WTC11 (cell line): ENCODE results near the gene ZNF48. TPM values are rescaled to one million over a fixed set of nuclear protein-coding genes. Genes with fewer than 3 reads are reported as not detected.

ENCODE experiments used
- AFF4 ChIP-seq: sonication (generic); formaldehyde crosslinking; IDR thresholded peaks from 2 replicates; pipeline ENCODE4 v1.8.1; 2023; ENCODE audit warnings: mild to moderate bottlenecking, missing genetic modification reagents, borderline replicate concordance
- ERG ChIP-seq: fragments of 250-450 bp; sonication (Bioruptor Pico); IDR thresholded peaks from 2 replicates; pipeline ENCODE4 v1.8.0; 2021; ENCODE audit warnings: mild to moderate bottlenecking
- ESRRA ChIP-seq: sonication (generic); formaldehyde crosslinking; IDR thresholded peaks from 2 replicates; pipeline ENCODE4 v1.8.1; 2022; ENCODE audit warnings: mild to moderate bottlenecking, missing genetic modification reagents, borderline replicate concordance
- FOXJ3 ChIP-seq: sonication (generic); formaldehyde crosslinking; IDR thresholded peaks from 2 replicates; pipeline ENCODE4 v1.9.0; 2021; ENCODE audit warnings: missing genetic modification reagents, mild to moderate bottlenecking, borderline replicate concordance
- FOXK1 ChIP-seq: sonication (generic); formaldehyde crosslinking; IDR thresholded peaks from 2 replicates; pipeline ENCODE4 v1.8.0; 2022; ENCODE audit warnings: mild to moderate bottlenecking, moderate library complexity, missing genetic modification reagents
- GRHL2 ChIP-seq: fragments of 250-450 bp; sonication (Bioruptor Pico); IDR thresholded peaks from 2 replicates; pipeline ENCODE4 v1.8.0; 2022; ENCODE audit warnings: mild to moderate bottlenecking, moderate library complexity; ENCODE audit not compliant: insufficient replicate concordance, severe bottlenecking
- IRF2 ChIP-seq: sonication (generic); formaldehyde crosslinking; IDR thresholded peaks from 2 replicates; pipeline ENCODE4 v1.8.0; 2022; ENCODE audit warnings: low read depth, missing genetic modification reagents, borderline replicate concordance
- MXD4 ChIP-seq: fragments of 250-450 bp; sonication (Bioruptor Pico); IDR thresholded peaks from 2 replicates; pipeline ENCODE4 v1.8.0; 2021; ENCODE audit warnings: mild to moderate bottlenecking, moderate library complexity, borderline replicate concordance
- MYBL2 ChIP-seq: sonication (generic); formaldehyde crosslinking; IDR thresholded peaks from 2 replicates; pipeline ENCODE4 v1.8.1; 2023; ENCODE audit warnings: mild to moderate bottlenecking, moderate library complexity, missing genetic modification reagents
- NFATC4 ChIP-seq: fragments of 250-450 bp; sonication (Bioruptor Pico); IDR thresholded peaks from 2 replicates; pipeline ENCODE4 v1.9.0; 2021; ENCODE audit warnings: mild to moderate bottlenecking
- RELA ChIP-seq: sonication (generic); formaldehyde crosslinking; IDR thresholded peaks from 2 replicates; pipeline ENCODE4 v1.8.1; 2022; ENCODE audit warnings: missing genetic modification reagents, mild to moderate bottlenecking, borderline replicate concordance
- TP53 ChIP-seq: sonication (generic); formaldehyde crosslinking; IDR thresholded peaks from 2 replicates; pipeline ENCODE4 v1.8.1; 2023; ENCODE audit warnings: mild to moderate bottlenecking, missing genetic modification reagents
- ZBTB43 ChIP-seq: sonication (generic); formaldehyde crosslinking; IDR thresholded peaks from 2 replicates; pipeline ENCODE4 v1.8.1; 2023; ENCODE audit warnings: mild to moderate bottlenecking, missing genetic modification reagents
- ZNF232 ChIP-seq: sonication (generic); formaldehyde crosslinking; IDR thresholded peaks from 2 replicates; pipeline ENCODE4 v1.8.0; 2022; ENCODE audit warnings: mild to moderate bottlenecking, missing genetic modification reagents
- ZNF416 ChIP-seq: fragments of 250-450 bp; sonication (Bioruptor Pico); IDR thresholded peaks from 2 replicates; pipeline ENCODE4 v1.9.0; 2021; ENCODE audit warnings: mild to moderate bottlenecking, inconsistent platforms
- ZNF671 ChIP-seq: fragments of 250-450 bp; sonication (Bioruptor Pico); IDR thresholded peaks from 2 replicates; pipeline ENCODE4 v1.8.0; 2021; ENCODE audit warnings: mild to moderate bottlenecking
- total RNA-seq: library from RNA; stranded (reverse); gene quantifications from 3 replicates; pipeline ENCODE4 v1.2.3, GENCODE V29; 2021
- TF ChIP-seq, protein P1 (sequence below): sonication (generic); formaldehyde crosslinking; IDR thresholded peaks from 2 replicates; pipeline ENCODE4 v1.8.0; 2023; ENCODE audit warnings: mild to moderate bottlenecking, missing genetic modification reagents
- TF ChIP-seq, protein P2 (sequence below): fragments of 250-450 bp; sonication (Bioruptor Pico); conservative IDR thresholded peaks from 2 replicates; pipeline ENCODE4 v1.9.0; 2021; ENCODE audit warnings: mild to moderate bottlenecking
- TF ChIP-seq, protein P3 (sequence below): sonication (generic); formaldehyde crosslinking; IDR thresholded peaks from 2 replicates; pipeline ENCODE4 v1.8.1; 2023; ENCODE audit warnings: mild to moderate bottlenecking, missing genetic modification reagents, moderate library complexity
- TF ChIP-seq, protein P4 (sequence below): sonication (generic); formaldehyde crosslinking; IDR thresholded peaks from 2 replicates; pipeline ENCODE4 v1.8.1; 2022; ENCODE audit warnings: mild to moderate bottlenecking, missing genetic modification reagents, moderate library complexity, borderline replicate concordance
- TF ChIP-seq, protein P5 (sequence below): sonication (generic); formaldehyde crosslinking; conservative IDR thresholded peaks from 2 replicates; pipeline ENCODE4 v1.8.1; 2022; ENCODE audit warnings: mild to moderate bottlenecking, missing genetic modification reagents
- TF ChIP-seq, protein P6 (sequence below): sonication (generic); formaldehyde crosslinking; IDR thresholded peaks from 2 replicates; pipeline ENCODE4 v1.8.1; 2022; ENCODE audit warnings: low read depth, mild to moderate bottlenecking, moderate library complexity, missing genetic modification reagents, borderline replicate concordance

ZNF48 gene
- total RNA-seq, 1 experiment from 2014 or later, result 39.3 TPM

- TF ChIP-seq, protein P1, sequence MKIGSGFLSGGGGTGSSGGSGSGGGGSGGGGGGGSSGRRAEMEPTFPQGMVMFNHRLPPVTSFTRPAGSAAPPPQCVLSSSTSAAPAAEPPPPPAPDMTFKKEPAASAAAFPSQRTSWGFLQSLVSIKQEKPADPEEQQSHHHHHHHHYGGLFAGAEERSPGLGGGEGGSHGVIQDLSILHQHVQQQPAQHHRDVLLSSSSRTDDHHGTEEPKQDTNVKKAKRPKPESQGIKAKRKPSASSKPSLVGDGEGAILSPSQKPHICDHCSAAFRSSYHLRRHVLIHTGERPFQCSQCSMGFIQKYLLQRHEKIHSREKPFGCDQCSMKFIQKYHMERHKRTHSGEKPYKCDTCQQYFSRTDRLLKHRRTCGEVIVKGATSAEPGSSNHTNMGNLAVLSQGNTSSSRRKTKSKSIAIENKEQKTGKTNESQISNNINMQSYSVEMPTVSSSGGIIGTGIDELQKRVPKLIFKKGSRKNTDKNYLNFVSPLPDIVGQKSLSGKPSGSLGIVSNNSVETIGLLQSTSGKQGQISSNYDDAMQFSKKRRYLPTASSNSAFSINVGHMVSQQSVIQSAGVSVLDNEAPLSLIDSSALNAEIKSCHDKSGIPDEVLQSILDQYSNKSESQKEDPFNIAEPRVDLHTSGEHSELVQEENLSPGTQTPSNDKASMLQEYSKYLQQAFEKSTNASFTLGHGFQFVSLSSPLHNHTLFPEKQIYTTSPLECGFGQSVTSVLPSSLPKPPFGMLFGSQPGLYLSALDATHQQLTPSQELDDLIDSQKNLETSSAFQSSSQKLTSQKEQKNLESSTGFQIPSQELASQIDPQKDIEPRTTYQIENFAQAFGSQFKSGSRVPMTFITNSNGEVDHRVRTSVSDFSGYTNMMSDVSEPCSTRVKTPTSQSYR (CRISPR knock-in tag), result no peak
- TF ChIP-seq FOXJ3 (CRISPR knock-in tag), result no peak
- TF ChIP-seq ZNF232 (CRISPR knock-in tag), result peak; percentile 94
- peak; percentile 98 for TF ChIP-seq RELA
- no peak for TF ChIP-seq GRHL2 (CRISPR knock-in tag)
- TF ChIP-seq MYBL2, result peak; percentile 98
- TF ChIP-seq, protein P2, sequence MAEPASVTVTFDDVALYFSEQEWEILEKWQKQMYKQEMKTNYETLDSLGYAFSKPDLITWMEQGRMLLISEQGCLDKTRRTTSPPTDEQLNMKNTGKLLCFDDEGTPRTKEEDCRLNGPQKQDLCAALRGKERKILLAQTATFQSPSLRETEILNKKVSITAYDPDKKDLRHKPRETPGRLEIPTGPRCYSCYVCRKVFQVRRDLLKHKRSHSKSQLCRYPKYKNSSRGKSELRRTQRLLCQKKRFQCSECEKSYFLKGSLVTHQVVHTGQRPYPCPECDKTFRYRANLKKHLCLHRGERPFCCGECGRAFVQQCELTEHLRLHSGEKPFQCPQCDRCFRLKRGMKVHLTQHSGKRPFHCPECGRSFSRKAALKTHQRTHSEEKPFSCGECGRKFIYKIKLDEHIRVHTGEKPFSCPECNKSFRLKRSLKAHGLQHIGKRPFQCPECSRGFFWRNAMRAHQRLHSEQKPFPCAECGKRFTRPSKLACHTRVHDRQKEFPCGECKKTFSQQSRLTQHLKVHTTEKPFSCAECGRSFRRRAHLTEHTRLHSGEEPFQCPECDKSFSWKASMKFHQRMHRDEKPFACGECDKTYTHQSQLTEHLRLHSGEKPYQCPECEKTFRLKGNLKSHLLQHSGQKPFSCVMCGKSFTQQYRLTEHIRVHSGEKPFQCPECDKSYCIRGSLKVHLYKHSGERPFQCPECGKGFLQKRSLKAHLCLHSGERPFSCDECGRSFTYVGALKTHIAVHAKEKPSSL (CRISPR knock-in tag), result no peak
- TF ChIP-seq ZNF416 (CRISPR knock-in tag), result no peak
- TF ChIP-seq, protein P3, sequence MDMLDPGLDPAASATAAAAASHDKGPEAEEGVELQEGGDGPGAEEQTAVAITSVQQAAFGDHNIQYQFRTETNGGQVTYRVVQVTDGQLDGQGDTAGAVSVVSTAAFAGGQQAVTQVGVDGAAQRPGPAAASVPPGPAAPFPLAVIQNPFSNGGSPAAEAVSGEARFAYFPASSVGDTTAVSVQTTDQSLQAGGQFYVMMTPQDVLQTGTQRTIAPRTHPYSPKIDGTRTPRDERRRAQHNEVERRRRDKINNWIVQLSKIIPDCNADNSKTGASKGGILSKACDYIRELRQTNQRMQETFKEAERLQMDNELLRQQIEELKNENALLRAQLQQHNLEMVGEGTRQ (CRISPR knock-in tag), result peak; percentile 67
- peak; percentile 99 for TF ChIP-seq ZBTB43 (CRISPR knock-in tag)
- no peak for TF ChIP-seq MXD4 (CRISPR knock-in tag)
- TF ChIP-seq FOXK1, result peak; percentile 98
- no peak for TF ChIP-seq ZNF671
- 0 out of 2 replicates have a peak, but pooled peaks have one; percentile 39 for TF ChIP-seq IRF2 (CRISPR knock-in tag)
- TF ChIP-seq, protein P4, sequence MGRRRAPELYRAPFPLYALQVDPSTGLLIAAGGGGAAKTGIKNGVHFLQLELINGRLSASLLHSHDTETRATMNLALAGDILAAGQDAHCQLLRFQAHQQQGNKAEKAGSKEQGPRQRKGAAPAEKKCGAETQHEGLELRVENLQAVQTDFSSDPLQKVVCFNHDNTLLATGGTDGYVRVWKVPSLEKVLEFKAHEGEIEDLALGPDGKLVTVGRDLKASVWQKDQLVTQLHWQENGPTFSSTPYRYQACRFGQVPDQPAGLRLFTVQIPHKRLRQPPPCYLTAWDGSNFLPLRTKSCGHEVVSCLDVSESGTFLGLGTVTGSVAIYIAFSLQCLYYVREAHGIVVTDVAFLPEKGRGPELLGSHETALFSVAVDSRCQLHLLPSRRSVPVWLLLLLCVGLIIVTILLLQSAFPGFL (CRISPR knock-in tag), result no peak
- TF ChIP-seq, protein P5, sequence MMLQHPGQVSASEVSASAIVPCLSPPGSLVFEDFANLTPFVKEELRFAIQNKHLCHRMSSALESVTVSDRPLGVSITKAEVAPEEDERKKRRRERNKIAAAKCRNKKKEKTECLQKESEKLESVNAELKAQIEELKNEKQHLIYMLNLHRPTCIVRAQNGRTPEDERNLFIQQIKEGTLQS (CRISPR knock-in tag), result 0 out of 2 replicates have a peak, but pooled peaks have one; percentile 56
- peak; percentile 86; the same call in 1 of the 2 replicates for TF ChIP-seq ESRRA
- TF ChIP-seq TP53, result peak; percentile 97; the same call in 1 of the 2 replicates
- peak; percentile 97 for TF ChIP-seq AFF4
- TF ChIP-seq, protein P6, sequence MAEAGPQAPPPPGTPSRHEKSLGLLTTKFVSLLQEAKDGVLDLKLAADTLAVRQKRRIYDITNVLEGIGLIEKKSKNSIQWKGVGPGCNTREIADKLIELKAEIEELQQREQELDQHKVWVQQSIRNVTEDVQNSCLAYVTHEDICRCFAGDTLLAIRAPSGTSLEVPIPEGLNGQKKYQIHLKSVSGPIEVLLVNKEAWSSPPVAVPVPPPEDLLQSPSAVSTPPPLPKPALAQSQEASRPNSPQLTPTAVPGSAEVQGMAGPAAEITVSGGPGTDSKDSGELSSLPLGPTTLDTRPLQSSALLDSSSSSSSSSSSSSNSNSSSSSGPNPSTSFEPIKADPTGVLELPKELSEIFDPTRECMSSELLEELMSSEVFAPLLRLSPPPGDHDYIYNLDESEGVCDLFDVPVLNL, result peak; percentile 75; the same call in 1 of the 2 replicates
- no peak for TF ChIP-seq ERG (CRISPR knock-in tag)
- peak; percentile 60; the same call in 1 of the 2 replicates for TF ChIP-seq NFATC4
Measured at GRCh38 chr16:30417529-30418349, 22.5 kb downstream of the ZNF48 start (continued).
